HG02798 (cell line): ENCODE measurements around the gene ELFN2.
"Not testable (repeated sequence)": the region's sequence is repeated elsewhere in the genome, so short reads cannot be mapped to it uniquely, and the experiment has no call there.

Source experiments
- ATAC-seq: cut with Tn5 transposase; IDR thresholded peaks from one replicate; pipeline ENCODE4 v1.9.1; 2021; ENCODE audit warnings: mild to moderate bottlenecking; ENCODE audit not compliant: unreplicated experiment, poor library complexity

The ELFN2 gene

GRCh38 chr22:37328538-37329237, 98.6 kb downstream of the ELFN2 start:
- not testable (repeated sequence) for ATAC-seq

- ATAC-seq, result no peak
Observed at GRCh38 chr22:37328017-37328416, 99.3 kb downstream of the ELFN2 start.

GRCh38 chr22:37326726-37327125, 100.6 kb downstream of the ELFN2 start:
- no peak for ATAC-seq

- ATAC-seq, result no peak
Observed at GRCh38 chr22:37325039-37325395, 102.3 kb downstream of the ELFN2 start.

- ATAC-seq, result no peak
Observed at GRCh38 chr22:37324340-37325038, 102.8 kb downstream of the ELFN2 start.

- no peak for ATAC-seq
Observed at GRCh38 chr22:37320726-37321677, 106.3 kb downstream of the ELFN2 start.

- ATAC-seq, result no peak
Observed at GRCh38 chr22:37319469-37319868, 107.8 kb downstream of the ELFN2 start.

- ATAC-seq, result no peak
Observed at GRCh38 chr22:37318364-37319109, 108.7 kb downstream of the ELFN2 start.
